ENCODE measurements around the gene EFCAB7. TPM values are rescaled to one million over a fixed set of nuclear protein-coding genes. Genes with fewer than 3 reads are reported as not detected.
A peak's percentile ranks its signal among the peaks of the same experiment; 100 is the strongest.

The EFCAB7 gene
- total and polyA plus RNA-seq, 2 of the 13 experiments (the other 11 are each of a cell fraction or from before 2014, with no cell fraction given), result 1.7 to 5.4 TPM

DNA sequence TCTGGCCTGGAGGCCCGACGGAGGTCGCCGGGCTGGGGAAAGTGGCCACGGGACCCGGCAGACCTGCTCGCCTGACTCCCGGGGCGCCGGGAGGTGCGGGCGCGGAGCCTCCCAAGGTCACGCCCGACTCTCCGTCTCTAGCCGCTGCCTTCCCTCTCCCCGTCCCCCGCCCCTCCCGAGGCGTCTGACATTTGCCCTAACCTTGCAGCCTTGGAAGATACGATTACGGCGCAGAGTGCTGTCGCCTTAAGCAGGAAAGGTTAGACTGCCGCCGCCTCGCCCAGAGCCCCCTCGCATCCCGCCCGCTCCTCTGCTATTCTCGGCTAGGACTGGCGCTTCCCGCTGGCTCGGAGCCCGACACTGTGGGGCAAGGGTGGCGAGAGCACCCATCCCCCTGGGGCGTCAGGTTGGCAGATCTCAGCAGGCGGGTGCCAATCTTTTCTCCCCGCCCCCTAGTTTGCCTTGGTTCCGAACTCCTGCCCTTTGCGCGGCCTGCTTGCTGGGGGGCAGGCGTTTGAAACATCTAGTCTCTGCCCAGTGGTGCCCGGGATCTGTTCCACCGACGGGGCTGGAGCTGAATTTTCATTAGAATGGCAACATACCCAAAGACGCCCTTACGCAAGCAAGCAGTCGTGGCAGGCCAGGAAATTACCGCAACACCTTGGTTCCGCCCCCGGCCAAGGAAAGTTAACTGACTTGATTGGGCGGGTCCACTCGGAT, 70.7 kb downstream of the EFCAB7 start (continued):
- TF ChIP-seq SP4 (CRISPR knock-in tag; IDR thresholded peaks at IDR 0.05), result 0 out of 2 replicates have a peak, but pooled peaks have one; percentile 15
- TF ChIP-seq PTBP1 (IDR thresholded peaks at IDR 0.05; ENCODE audit: low read depth, low read length, poor library complexity, severe bottlenecking), result peak; percentile 45
- TF ChIP-seq ZFP62 (CRISPR knock-in tag; IDR thresholded peaks at IDR 0.05), result no peak
- 0 out of 2 replicates have a peak, but pooled peaks have one; percentile 15 for TF ChIP-seq MTF2 (CRISPR knock-in tag; IDR thresholded peaks at IDR 0.05; ENCODE audit: borderline replicate concordance)
- TF ChIP-seq, protein P1, sequence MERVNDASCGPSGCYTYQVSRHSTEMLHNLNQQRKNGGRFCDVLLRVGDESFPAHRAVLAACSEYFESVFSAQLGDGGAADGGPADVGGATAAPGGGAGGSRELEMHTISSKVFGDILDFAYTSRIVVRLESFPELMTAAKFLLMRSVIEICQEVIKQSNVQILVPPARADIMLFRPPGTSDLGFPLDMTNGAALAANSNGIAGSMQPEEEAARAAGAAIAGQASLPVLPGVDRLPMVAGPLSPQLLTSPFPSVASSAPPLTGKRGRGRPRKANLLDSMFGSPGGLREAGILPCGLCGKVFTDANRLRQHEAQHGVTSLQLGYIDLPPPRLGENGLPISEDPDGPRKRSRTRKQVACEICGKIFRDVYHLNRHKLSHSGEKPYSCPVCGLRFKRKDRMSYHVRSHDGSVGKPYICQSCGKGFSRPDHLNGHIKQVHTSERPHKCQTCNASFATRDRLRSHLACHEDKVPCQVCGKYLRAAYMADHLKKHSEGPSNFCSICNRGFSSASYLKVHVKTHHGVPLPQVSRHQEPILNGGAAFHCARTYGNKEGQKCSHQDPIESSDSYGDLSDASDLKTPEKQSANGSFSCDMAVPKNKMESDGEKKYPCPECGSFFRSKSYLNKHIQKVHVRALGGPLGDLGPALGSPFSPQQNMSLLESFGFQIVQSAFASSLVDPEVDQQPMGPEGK (CRISPR knock-in tag; IDR thresholded peaks at IDR 0.05), result peak; percentile 55; the same call in 1 of the 2 replicates
- no peak for TF ChIP-seq ZZZ3 (CRISPR knock-in tag; IDR thresholded peaks at IDR 0.05; ENCODE audit: borderline replicate concordance)
- no peak for TF ChIP-seq MIXL1 (CRISPR knock-in tag; IDR thresholded peaks at IDR 0.05)
- TF ChIP-seq, protein P2, sequence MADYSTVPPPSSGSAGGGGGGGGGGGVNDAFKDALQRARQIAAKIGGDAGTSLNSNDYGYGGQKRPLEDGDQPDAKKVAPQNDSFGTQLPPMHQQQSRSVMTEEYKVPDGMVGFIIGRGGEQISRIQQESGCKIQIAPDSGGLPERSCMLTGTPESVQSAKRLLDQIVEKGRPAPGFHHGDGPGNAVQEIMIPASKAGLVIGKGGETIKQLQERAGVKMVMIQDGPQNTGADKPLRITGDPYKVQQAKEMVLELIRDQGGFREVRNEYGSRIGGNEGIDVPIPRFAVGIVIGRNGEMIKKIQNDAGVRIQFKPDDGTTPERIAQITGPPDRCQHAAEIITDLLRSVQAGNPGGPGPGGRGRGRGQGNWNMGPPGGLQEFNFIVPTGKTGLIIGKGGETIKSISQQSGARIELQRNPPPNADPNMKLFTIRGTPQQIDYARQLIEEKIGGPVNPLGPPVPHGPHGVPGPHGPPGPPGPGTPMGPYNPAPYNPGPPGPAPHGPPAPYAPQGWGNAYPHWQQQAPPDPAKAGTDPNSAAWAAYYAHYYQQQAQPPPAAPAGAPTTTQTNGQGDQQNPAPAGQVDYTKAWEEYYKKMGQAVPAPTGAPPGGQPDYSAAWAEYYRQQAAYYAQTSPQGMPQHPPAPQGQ (CRISPR knock-in tag; IDR thresholded peaks at IDR 0.05; ENCODE audit: borderline replicate concordance), result no peak
- TF ChIP-seq SALL1 (CRISPR knock-in tag; IDR thresholded peaks at IDR 0.05), result no peak
- no peak for TF ChIP-seq MYC (CRISPR knock-in tag; IDR thresholded peaks at IDR 0.05; ENCODE audit: borderline replicate concordance)
- TF ChIP-seq AGO1 (IDR thresholded peaks at IDR 0.05; ENCODE audit: low read depth, low read length, poor library complexity, severe bottlenecking), result no peak
- TF ChIP-seq IKZF4 (CRISPR knock-in tag; IDR thresholded peaks at IDR 0.05; ENCODE audit: borderline replicate concordance, low read depth, not compliant biosample characterization), result peak; percentile 52
- TF ChIP-seq, protein P3, sequence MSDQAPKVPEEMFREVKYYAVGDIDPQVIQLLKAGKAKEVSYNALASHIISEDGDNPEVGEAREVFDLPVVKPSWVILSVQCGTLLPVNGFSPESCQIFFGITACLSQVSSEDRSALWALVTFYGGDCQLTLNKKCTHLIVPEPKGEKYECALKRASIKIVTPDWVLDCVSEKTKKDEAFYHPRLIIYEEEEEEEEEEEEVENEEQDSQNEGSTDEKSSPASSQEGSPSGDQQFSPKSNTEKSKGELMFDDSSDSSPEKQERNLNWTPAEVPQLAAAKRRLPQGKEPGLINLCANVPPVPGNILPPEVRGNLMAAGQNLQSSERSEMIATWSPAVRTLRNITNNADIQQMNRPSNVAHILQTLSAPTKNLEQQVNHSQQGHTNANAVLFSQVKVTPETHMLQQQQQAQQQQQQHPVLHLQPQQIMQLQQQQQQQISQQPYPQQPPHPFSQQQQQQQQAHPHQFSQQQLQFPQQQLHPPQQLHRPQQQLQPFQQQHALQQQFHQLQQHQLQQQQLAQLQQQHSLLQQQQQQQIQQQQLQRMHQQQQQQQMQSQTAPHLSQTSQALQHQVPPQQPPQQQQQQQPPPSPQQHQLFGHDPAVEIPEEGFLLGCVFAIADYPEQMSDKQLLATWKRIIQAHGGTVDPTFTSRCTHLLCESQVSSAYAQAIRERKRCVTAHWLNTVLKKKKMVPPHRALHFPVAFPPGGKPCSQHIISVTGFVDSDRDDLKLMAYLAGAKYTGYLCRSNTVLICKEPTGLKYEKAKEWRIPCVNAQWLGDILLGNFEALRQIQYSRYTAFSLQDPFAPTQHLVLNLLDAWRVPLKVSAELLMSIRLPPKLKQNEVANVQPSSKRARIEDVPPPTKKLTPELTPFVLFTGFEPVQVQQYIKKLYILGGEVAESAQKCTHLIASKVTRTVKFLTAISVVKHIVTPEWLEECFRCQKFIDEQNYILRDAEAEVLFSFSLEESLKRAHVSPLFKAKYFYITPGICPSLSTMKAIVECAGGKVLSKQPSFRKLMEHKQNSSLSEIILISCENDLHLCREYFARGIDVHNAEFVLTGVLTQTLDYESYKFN (CRISPR knock-in tag; conservative IDR thresholded peaks at IDR 0.05), result peak; percentile 38; the same call in 1 of the 2 replicates
- TF ChIP-seq, protein P4, sequence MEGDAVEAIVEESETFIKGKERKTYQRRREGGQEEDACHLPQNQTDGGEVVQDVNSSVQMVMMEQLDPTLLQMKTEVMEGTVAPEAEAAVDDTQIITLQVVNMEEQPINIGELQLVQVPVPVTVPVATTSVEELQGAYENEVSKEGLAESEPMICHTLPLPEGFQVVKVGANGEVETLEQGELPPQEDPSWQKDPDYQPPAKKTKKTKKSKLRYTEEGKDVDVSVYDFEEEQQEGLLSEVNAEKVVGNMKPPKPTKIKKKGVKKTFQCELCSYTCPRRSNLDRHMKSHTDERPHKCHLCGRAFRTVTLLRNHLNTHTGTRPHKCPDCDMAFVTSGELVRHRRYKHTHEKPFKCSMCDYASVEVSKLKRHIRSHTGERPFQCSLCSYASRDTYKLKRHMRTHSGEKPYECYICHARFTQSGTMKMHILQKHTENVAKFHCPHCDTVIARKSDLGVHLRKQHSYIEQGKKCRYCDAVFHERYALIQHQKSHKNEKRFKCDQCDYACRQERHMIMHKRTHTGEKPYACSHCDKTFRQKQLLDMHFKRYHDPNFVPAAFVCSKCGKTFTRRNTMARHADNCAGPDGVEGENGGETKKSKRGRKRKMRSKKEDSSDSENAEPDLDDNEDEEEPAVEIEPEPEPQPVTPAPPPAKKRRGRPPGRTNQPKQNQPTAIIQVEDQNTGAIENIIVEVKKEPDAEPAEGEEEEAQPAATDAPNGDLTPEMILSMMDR (CRISPR knock-in tag; IDR thresholded peaks at IDR 0.05), result peak; percentile 13; the same call in 1 of the 2 replicates
